ENCODE measurements around the gene SETD7. TPM values are rescaled to one million over a fixed set of nuclear protein-coding genes. Genes with fewer than 3 reads are reported as not detected.

The SETD7 gene
- total RNA-seq, 4 donors from 2014 or later, result 19.7 to 31.3 (median 24.8) TPM

- in situ Hi-C loops (cut with MboI; ENCODE audit: low pct_ligation_motif_present in 1 of 4, low pct_unique_long_range_greater_than_20kb in 1 of 4, low sequenced_read_pairs in 3 of 4), result no loop called here
- peak overlapping the region; percentile 90 to 97 (median 94) for H3K27ac ChIP-seq
- WGBS, 2 donors (ENCODE audit: low coverage in 1 of 2), result 32 to 38% methylated on average over 6 of the region's 6 CpGs
- H3K9me3 ChIP-seq, result no peaks in the 10 kb centered on the region
- DNase-seq, result peak; percentile 11
- peaks cover 15 to 53% (median 26%) of the 10 kb centered on the region in 4 donors for H3K4me1 ChIP-seq
- peak overlapping the region; percentile 51 to 73 (median 62) for H3K4me3 ChIP-seq
- H3K27me3 ChIP-seq, result no peaks in the 10 kb centered on the region
- intact Hi-C loops (cut with DNase I; ENCODE audit: low total_unique reads), result no loop called here
- no peaks in the 10 kb centered on the region for H3K36me3 ChIP-seq
- TF ChIP-seq EP300 (IDR thresholded peaks at IDR 0.05; ENCODE audit: low read depth), result no peak
- peak; percentile 14 for TF ChIP-seq POLR2A (IDR thresholded peaks at IDR 0.05)
Measured at GRCh38 chr4:139455126-139455538, 100.9 kb downstream of the SETD7 start.

- 2 to 3% methylated on average over 5 to 46 of the region's 46 CpGs for WGBS, 2 donors (ENCODE audit: low coverage in 1 of 2)
- H3K4me1 ChIP-seq, result peaks cover 15 to 53% (median 26%) of the 10 kb centered on the region in 4 donors
- no peaks in the 10 kb centered on the region for H3K27me3 ChIP-seq
- intact Hi-C loops (cut with DNase I; ENCODE audit: low total_unique reads) (no loop called here), in situ Hi-C loops (cut with MboI; ENCODE audit: low pct_ligation_motif_present in 1 of 4, low pct_unique_long_range_greater_than_20kb in 1 of 4, low sequenced_read_pairs in 3 of 4) (no loop called here)
- DNase-seq, result no peak
- peak within 1 kb of the TSS; percentile 90 to 97 (median 94) for H3K27ac ChIP-seq
- no peaks in the 10 kb centered on the region for H3K36me3 ChIP-seq
- H3K9me3 ChIP-seq, result no peaks in the 10 kb centered on the region
- H3K4me3 ChIP-seq, result peak within 1 kb of the TSS; percentile 51 to 73 (median 62)
- TF ChIP-seq CTCF (IDR thresholded peaks at IDR 0.05) (no peak), EP300 (IDR thresholded peaks at IDR 0.05; ENCODE audit: low read depth) (no peak), POLR2AphosphoS5 (IDR thresholded peaks at IDR 0.05) (peak; percentile 95 to 96 (median 96)), POLR2A (IDR thresholded peaks at IDR 0.05) (peak; percentile 90)
Measured at GRCh38 chr4:139454111-139455045, 101.6 kb downstream of the SETD7 start, which contains the start of gene RAB33B. Gene RAB33B (plus strand): TSS chr4:139454121. CDS start chr4:139454196, 75 bp downstream.

GRCh38 chr4:139453371-139454110, 102.5 kb downstream of the SETD7 start:
- intact Hi-C loops (cut with DNase I; ENCODE audit: low total_unique reads), result no loop called here
- in situ Hi-C loops (cut with MboI; ENCODE audit: low pct_ligation_motif_present in 1 of 4, low pct_unique_long_range_greater_than_20kb in 1 of 4, low sequenced_read_pairs in 3 of 4), result no loop called here
- H3K9me3 ChIP-seq, result no peaks in the 10 kb centered on the region

GRCh38 chr4:139453041-139453370, 103.0 kb downstream of the SETD7 start:
- no peak for TF ChIP-seq POLR2A (IDR thresholded peaks at IDR 0.05)
- TF ChIP-seq POLR2AphosphoS5 (IDR thresholded peaks at IDR 0.05), result no peak
- TF ChIP-seq EP300 (IDR thresholded peaks at IDR 0.05; ENCODE audit: low read depth), result no peak
- TF ChIP-seq CTCF (IDR thresholded peaks at IDR 0.05), result peak; percentile 37 to 85 (median 45)
- H3K27me3 ChIP-seq, result no peaks in the 10 kb centered on the region
- 1% methylated on average over 9 of the region's 15 CpGs; no CpG with 5 or more reads in 1 of the 2 donors for WGBS, 2 donors (ENCODE audit: low coverage in 1 of 2)
- H3K36me3 ChIP-seq, result no peaks in the 10 kb centered on the region
- DNase-seq, result peak; percentile 69
- intact Hi-C loops (cut with DNase I; ENCODE audit: low total_unique reads), result no loop called here
- peaks cover 15 to 44% (median 25%) of the 10 kb centered on the region in 4 donors for H3K4me1 ChIP-seq
- in situ Hi-C loops (cut with MboI; ENCODE audit: low pct_ligation_motif_present in 1 of 4, low pct_unique_long_range_greater_than_20kb in 1 of 4, low sequenced_read_pairs in 3 of 4), result no loop called here
- peak overlapping the region; percentile 51 to 73 (median 62) for H3K4me3 ChIP-seq
- H3K9me3 ChIP-seq, result no peaks in the 10 kb centered on the region
- H3K27ac ChIP-seq, result peak overlapping the region; percentile 90 to 97 (median 94)

More at GRCh38 chr4:139453371-139454110, 102.5 kb downstream of the SETD7 start:
- peak overlapping the region; percentile 90 to 97 (median 94) for H3K27ac ChIP-seq
- WGBS, 2 donors (ENCODE audit: low coverage in 1 of 2), result 0% methylated on average over 59 of the region's 76 CpGs; no CpG with 5 or more reads in 1 of the 2 donors
- DNase-seq, result peak; percentile 98
- H3K27me3 ChIP-seq, result no peaks in the 10 kb centered on the region
- H3K36me3 ChIP-seq, result no peaks in the 10 kb centered on the region
- H3K4me3 ChIP-seq, result peak overlapping the region; percentile 51 to 73 (median 62)
- peak; percentile 92 for TF ChIP-seq POLR2A (IDR thresholded peaks at IDR 0.05)
- TF ChIP-seq CTCF (IDR thresholded peaks at IDR 0.05), result peak in 3 of 5 experiments; percentile 2 to 42 (median 17)
- TF ChIP-seq POLR2AphosphoS5 (IDR thresholded peaks at IDR 0.05), result peak; percentile 89 to 91 (median 90)
- no peak for TF ChIP-seq EP300 (IDR thresholded peaks at IDR 0.05; ENCODE audit: low read depth)
- H3K4me1 ChIP-seq, result peaks cover 15 to 48% (median 26%) of the 10 kb centered on the region in 4 donors
